HG02885 (cell line): ENCODE data around the gene PDLIM4.

Experiments
- ATAC-seq: cut with Tn5 transposase; IDR thresholded peaks from one replicate; pipeline ENCODE4 v1.9.1; 2021; ENCODE audit warnings: mild to moderate bottlenecking; ENCODE audit not compliant: unreplicated experiment, poor library complexity

The PDLIM4 gene

DNA sequence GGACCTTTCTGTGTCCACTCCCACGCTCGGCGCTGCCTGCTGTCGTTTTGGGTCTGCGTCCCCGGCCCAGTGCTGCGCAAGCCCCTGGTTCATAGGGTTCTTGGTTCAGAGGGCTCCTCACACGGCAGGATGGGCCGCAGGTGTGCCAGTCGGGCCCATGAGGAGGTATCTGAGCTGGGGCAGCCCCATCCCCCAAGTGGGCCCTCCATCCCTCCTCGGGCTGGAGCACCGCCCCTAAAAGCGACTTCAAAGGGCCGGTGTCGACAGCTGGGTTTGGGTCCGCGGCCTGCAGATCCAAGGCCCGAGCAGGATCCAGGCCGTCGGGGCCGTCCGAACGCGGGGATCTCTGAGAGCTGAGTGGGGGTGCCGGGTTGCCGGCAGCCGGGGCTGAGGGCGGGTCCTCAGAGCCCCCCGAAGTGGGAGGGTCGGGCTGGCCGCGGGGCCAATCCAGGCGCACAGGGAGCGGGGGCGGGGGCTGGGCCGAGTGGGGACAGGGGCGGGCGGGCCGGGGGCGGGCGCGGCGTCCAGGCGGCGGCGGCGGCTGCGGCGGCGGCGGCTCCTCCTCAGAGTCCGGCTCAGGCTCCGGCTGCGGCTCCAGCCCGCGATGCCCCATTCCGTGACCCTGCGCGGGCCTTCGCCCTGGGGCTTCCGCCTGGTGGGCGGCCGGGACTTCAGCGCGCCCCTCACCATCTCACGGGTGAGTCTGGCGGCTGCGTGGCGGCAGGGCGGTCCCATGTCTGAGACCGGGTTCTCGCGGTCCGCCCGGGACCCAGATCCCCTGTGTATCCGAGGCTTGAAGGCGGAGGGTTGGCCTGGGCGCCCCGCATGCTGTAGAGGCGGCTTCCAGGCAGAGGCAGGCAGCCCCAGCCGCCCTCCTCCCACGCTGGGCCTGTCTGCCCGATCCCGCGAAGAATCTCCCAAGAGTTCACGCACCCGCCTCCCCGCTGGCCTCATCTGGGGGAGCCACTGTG lies at the start of gene PDLIM4:
TSS of gene PDLIM4 (plus strand) at position 566 of the 971 bp plus-strand sequence. CDS start at position 605, 39 bp downstream.
- ATAC-seq: no peak

GRCh38 chr5:132207778-132208177 lies 49.7 kb upstream of the PDLIM4 start:
- no peak for ATAC-seq

DNA sequence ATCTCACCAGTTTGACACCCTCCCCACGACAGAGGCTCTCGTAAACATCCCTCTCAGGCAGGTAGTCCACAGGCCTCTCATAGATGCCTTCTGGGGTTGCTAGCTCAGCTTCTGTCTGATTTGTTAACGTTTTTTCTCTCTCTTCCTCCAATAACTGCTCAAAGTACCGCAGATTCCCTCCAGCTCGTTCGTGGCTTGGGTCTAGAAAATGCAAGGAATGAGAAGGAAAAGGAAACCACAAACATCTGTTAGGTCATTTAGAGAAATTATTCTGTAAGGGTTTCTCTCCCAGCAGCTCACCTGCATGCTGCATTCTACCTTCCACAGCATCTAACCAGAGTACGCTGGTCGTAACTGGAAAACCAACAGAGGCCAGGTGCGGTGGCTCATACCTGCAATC lies 48.4 kb upstream of the PDLIM4 start:
- no peak for ATAC-seq

DNA sequence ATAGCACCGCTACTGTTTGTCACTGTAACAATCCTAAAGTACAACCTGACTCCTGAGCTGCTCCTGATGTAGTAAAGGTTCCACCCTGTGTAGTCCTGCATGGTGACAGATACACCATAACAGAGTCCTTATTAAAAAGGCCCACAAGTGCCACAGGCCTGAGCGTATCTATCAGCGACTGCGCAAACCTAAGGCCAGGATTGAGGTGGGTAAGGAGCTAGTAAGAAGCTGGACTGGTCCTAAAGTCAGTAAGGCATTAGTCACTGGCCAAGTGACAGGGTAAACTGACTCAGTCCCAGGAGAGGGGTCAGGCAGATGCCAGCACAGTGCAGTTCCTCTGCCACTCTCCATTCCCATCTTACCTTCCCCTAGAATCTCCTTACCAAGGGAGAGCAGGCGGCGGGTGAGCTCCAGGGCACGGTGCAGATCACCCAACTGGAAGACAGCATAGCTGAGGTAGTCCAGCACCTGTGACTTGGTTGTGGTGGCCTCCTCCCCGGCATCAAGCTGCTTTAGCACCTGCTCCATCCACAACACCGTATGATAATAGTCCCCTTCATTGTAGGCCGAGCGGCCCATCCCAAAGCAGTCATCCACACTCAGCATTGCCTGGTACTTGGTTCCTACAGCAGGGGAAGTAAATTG lies 47.5 kb upstream of the PDLIM4 start:
- ATAC-seq: no peak

DNA sequence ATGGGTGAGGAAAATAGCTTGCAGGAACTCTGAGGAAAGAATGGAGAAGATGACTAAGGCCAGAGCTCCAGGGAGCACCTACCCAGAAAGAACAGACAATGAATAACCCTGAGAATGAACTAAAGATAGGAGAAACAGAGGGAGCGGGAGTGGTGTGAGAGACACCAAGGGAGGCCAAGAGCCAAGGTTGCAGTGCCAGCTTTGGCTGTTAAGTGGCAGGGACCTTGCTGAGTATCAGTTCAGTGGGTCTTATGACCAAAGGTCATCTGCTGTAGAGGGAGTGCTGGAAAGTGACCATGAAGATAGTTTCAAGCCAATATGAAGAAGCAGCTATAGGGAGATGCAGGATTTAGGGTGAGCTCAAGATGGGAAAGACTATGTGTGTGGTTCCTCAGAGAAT lies 46.6 kb upstream of the PDLIM4 start:
- no peak for ATAC-seq

DNA sequence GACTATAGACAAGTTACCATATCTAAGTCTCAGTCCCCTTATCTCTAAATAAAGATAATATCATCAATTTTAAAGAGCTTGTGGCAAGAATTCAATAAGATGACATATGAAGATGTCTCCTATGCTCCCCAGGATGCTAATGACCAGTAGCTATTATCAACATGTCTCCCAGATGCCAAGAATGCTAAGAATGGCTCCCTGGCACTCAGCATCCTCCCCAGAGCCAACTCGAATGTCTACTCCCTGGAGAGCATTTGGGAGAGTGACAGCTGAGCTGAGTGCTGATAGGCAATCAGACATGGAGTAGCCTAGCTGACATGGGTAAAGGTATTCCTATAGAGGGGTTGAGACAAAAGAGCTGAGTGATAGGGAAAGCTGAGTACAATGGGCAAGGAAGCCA lies 45.7 kb upstream of the PDLIM4 start:
- no peak for ATAC-seq

DNA sequence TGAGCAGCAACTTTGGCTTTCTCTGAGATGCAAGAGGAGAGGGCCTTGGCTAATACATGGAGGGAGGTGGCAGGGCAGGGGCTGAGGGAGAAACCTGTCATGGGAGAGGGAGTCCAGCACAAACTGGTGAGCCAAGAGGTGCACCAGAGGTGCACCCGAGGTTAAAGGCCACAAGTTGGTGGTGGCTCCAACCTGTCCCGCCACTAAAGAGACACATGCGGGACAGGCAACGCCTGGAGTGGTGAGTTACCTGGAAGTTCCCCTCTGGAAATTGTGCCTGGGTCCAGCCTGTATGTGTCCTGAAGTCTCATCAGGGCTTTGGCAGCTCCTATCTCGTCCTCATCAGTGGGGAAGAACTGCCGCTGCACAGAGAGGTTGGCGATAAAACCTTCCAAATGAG lies 43.8 kb upstream of the PDLIM4 start:
- ATAC-seq: no peak

- ATAC-seq: no peak
These were observed 43.0 kb upstream of the PDLIM4 start for GRCh38 chr5:132214491-132214890.

GRCh38 chr5:132215329-132215728 lies 42.2 kb upstream of the PDLIM4 start:
- ATAC-seq: no peak

DNA sequence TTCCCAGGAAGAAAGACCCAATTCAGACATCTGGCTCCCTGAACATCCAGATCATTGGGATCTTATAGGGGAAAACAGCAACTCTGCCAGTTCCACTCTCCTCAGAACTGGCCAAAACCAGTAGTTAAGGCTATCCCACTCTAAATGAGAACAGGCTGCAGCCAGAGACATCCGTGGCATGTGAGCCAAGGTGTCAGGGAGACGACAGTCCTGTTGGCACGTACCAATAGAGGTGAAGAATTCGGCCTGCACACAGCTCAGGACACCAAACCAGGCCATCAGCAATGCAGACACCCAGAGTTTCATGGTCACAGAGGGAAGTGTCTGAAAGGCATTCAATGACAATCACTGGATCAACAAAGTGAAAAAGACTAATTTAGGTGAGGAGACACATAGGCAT lies 39.2 kb upstream of the PDLIM4 start:
- ATAC-seq: no peak

- no peak for ATAC-seq
These were observed 38.1 kb upstream of the PDLIM4 start for GRCh38 chr5:132219289-132219970.

GRCh38 chr5:132219981-132220380 lies 37.5 kb upstream of the PDLIM4 start:
- ATAC-seq: no peak

GRCh38 chr5:132220491-132220890 lies 37.0 kb upstream of the PDLIM4 start:
- no peak for ATAC-seq

GRCh38 chr5:132221781-132222648 lies 35.5 kb upstream of the PDLIM4 start:
- ATAC-seq: peak; percentile 1

DNA sequence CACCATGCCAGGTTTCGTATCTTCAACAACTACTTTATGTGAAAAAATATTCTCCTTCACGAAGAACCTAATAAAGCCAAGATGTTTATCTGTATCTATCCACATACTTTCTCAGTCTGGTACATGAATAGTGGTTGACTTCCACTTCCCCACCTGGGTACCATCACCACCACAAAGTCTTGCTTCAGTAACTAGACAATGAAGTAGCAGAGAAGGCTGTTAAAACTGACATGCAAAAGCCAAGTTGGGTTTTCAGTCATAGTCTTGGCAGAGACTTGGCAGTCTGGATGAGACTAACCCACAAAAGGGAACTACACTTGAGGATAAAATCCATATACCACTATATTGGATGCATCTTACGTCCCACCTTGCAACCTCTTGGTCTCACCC lies 34.9 kb upstream of the PDLIM4 start:
- peak; percentile 58 for ATAC-seq

GRCh38 chr5:132223861-132224260 lies 33.6 kb upstream of the PDLIM4 start:
- no peak for ATAC-seq

DNA sequence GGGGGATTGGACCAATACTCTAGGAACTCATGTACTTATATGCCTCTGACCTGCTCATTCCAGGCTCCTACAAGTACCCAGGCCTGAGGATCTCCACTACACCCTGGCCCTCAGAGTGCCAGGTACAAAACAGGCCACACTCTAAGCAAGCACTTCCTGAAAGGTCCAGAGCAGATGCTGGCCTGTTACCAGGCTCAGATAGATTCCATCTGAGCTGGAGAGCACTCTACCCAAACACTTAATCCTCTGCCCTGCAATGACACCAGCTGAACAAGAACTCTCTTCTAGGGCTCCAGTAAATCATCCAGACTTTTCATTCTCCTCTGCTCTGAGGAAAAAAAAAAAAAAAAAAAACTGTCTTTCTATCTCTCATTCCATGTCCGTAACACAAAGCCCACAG lies 32.8 kb upstream of the PDLIM4 start:
- no peak for ATAC-seq

- ATAC-seq: no peak
These were observed 32.1 kb upstream of the PDLIM4 start for GRCh38 chr5:132225165-132226032.
